Uterus (tissue), 4 donors: ENCODE data around the gene PARD6B. TPM values are rescaled to one million over a fixed set of nuclear protein-coding genes. Genes with fewer than 3 reads are reported as not detected.

Experiments used
- DNase-seq, 2 donors: peaks; one replicate each; pipeline ENCODE4 v3.0.0-alpha.2; 2019 to 2020
- H3K27ac ChIP-seq, 2 donors: fragments of 200-600 bp; sonication (generic); 1 replicate in 1 of 2; 2 replicates in 1 of 2; pipeline ENCODE4 v1.5.1; 2016 to 2018
- H3K27me3 ChIP-seq, 2 donors: fragments of 200-600 bp; sonication (generic); one replicate each; pipeline ENCODE4 v1.5.1; 2018 to 2019; ENCODE audit warnings: control low read depth in 1 of 2
- H3K36me3 ChIP-seq, 2 donors: fragments of 200-600 bp; sonication (generic); one replicate each; pipeline ENCODE4 v1.5.1; 2019; ENCODE audit warnings: control low read depth in 1 of 2
- H3K4me1 ChIP-seq, 2 donors: fragments of 200-600 bp; sonication (generic); one replicate each; pipeline ENCODE4 v1.5.1; 2018 to 2019; ENCODE audit warnings: control low read depth in 1 of 2
- H3K4me3 ChIP-seq, 2 donors: fragments of 200-600 bp; sonication (generic); 1 replicate in 1 of 2; 2 replicates in 1 of 2; pipeline ENCODE4 v1.5.1; 2018 to 2019; ENCODE audit warnings: mild to moderate bottlenecking in 1 of 2
- H3K9me3 ChIP-seq, 2 donors: fragments of 200-600 bp; sonication (generic); one replicate each; pipeline ENCODE4 v1.5.1; 2019; ENCODE audit warnings: control low read depth in 1 of 2
- CTCF ChIP-seq, 4 experiments: fragments of 200-600 bp in 2 of 4; fragments of 450-650 bp in 2 of 4; sonication (generic) in 2 of 4; IDR thresholded peaks; one replicate each; pipeline ENCODE4 v1.5.1; 2016 to 2019; ENCODE audit warnings: antibody characterized with exemption in 4 of 4, mild to moderate bottlenecking in 2 of 4, moderate library complexity in 1 of 4
- POLR2A ChIP-seq, 2 donors: fragments of 450-650 bp; IDR thresholded peaks; one replicate each; pipeline ENCODE4 v1.6.1; 2016; ENCODE audit warnings: antibody characterized with exemption in 2 of 2, mild to moderate bottlenecking in 1 of 2, moderate library complexity in 1 of 2
- intact Hi-C: fragments of 100-400 bp; cut with DNase I; formaldehyde crosslinking; loops from one replicate; pipeline ENCODE4 v1.15.1; 2023; ENCODE audit warnings: low total_unique reads
- total RNA-seq, 4 donors: library from RNA; depleted of rRNA in 3 of 4; stranded (reverse); fragments of >200 nt in 3 of 4; gene quantifications; one replicate each; pipeline versions ENCODE4 v1.1.0 to v1.2.4, GENCODE V29; 2014 to 2023
- donor health status: DM: yes; HTN: yes; CAD: no.

Gene PARD6B
- total RNA-seq, 4 donors from 2014 or later = 2.0 to 13.2 (median 7.8) TPM

- H3K27me3 ChIP-seq = no peaks in the 10 kb centered on the region
- H3K4me3 ChIP-seq = no peak overlapping the region
- H3K9me3 ChIP-seq = no peaks in the 10 kb centered on the region
- no peak for TF ChIP-seq CTCF (IDR thresholded peaks at IDR 0.05)
- TF ChIP-seq POLR2A (IDR thresholded peaks at IDR 0.05) = no peak
- intact Hi-C loops = no loop called here
- H3K4me1 ChIP-seq = no peaks in the 10 kb centered on the region
- no peaks in the 10 kb centered on the region for H3K36me3 ChIP-seq
- DNase-seq = no peak
- no peak overlapping the region for H3K27ac ChIP-seq
Observed at GRCh38 chr20:50708845-50709635, 22.3 kb upstream of the PARD6B start.

DNA sequence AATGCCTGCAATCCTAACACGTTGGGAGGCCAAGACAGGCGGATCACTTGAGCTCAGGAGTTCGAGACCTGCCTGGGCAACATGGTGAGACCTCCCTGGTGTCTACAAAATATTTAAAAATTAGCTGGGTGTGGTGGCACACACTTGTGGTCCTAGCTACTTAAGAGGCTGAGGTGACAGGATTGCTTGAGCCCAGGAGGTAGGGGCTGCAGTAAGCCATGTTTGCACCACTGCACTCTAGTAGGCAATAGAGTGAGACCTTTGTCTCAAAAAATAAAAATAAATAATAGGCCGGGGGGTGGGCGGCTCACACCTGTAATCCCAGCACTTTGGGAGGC lies 21.8 kb upstream of the PARD6B start:
- intact Hi-C loops = no loop called here
- no peak for DNase-seq
- no peak for TF ChIP-seq CTCF (IDR thresholded peaks at IDR 0.05)
- no peak for TF ChIP-seq POLR2A (IDR thresholded peaks at IDR 0.05)
- H3K9me3 ChIP-seq = no peaks in the 10 kb centered on the region
- H3K27ac ChIP-seq = no peak overlapping the region
- H3K27me3 ChIP-seq = no peaks in the 10 kb centered on the region
- H3K4me3 ChIP-seq = no peak overlapping the region
- H3K4me1 ChIP-seq = no peaks in the 10 kb centered on the region
- no peaks in the 10 kb centered on the region for H3K36me3 ChIP-seq

GRCh38 chr20:50710492-50711063 lies 20.8 kb upstream of the PARD6B start:
- intact Hi-C loops = loop anchor here (10.0 kb wide), 1 partner anchor 86 kb away; no protein-coding TSS in a partner anchor
- no peak for DNase-seq

DNA sequence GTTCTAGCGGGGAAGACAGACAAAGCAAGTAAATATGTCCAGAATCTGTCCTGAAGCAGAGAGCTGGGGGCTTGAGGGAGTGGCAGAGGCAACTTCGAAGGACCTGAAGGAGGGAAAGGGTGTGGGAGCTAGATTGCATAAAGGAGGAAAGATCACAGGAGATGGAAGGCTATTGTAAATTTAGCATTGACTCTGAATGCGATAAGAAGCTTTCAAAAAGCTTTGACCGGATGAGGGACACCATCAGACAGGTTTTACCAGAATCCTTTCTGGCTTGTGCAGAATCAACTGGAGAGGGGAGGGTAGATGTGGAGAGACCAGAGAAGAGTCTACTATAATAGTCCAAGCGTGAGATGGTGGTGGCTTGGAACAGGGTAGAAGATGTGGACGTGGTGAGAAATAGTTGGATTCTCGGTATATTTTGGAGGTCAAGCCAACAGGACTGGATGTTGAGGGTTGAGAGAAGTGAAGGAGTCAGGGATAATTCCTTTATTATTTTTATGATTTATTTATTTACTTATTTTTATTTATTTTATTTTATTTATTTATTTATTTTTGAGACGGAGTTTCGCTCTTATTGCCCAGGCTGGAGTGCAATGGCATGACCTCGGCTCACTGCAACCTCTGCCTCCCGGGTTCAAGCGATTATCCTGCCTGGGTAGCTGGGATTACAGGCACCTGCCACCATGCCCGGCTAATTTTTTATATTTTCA lies 20.1 kb upstream of the PARD6B start:
- no peaks in the 10 kb centered on the region for H3K9me3 ChIP-seq
- intact Hi-C loops = loop anchor here (10.0 kb wide), 1 partner anchor 86 kb away; no protein-coding TSS in a partner anchor
- H3K36me3 ChIP-seq = no peaks in the 10 kb centered on the region
- DNase-seq = no peak
- no peaks in the 10 kb centered on the region for H3K4me1 ChIP-seq
- no peak overlapping the region for H3K27ac ChIP-seq
- no peak overlapping the region for H3K4me3 ChIP-seq
- TF ChIP-seq CTCF (IDR thresholded peaks at IDR 0.05) (no peak), POLR2A (IDR thresholded peaks at IDR 0.05) (no peak)
- H3K27me3 ChIP-seq = no peaks in the 10 kb centered on the region

More at GRCh38 chr20:50710492-50711063, 20.8 kb upstream of the PARD6B start:
- Histone ChIP-seq H3K27me3 (no peaks in the 10 kb centered on the region), H3K36me3 (no peaks in the 10 kb centered on the region), H3K4me1 (no peaks in the 10 kb centered on the region), H3K9me3 (no peaks in the 10 kb centered on the region), H3K4me3 (no peak overlapping the region), H3K27ac (no peak overlapping the region)
- TF ChIP-seq CTCF (IDR thresholded peaks at IDR 0.05) = no peak
- TF ChIP-seq POLR2A (IDR thresholded peaks at IDR 0.05) = no peak
